Muscle layer of duodenum (tissue), 2 donors: ENCODE results near the gene AKIRIN1.
"Not testable (repeated sequence)": the region's sequence is repeated elsewhere in the genome, so short reads cannot be mapped to it uniquely, and the experiment has no call there.

Experiments
- H3K27ac ChIP-seq: one replicate; pipeline ENCODE4 v1.7.0; 2013; ENCODE audit warnings: mild to moderate bottlenecking, low read length
- H3K27me3 ChIP-seq: one replicate; pipeline ENCODE4 v1.7.0; 2013; ENCODE audit warnings: low read depth, mild to moderate bottlenecking, control low read depth, low read length
- H3K36me3 ChIP-seq, 2 donors: one replicate each; pipeline ENCODE4 v1.7.0; 2013; ENCODE audit warnings: low read length in 2 of 2, control low read depth in 1 of 2, mild to moderate bottlenecking in 1 of 2; ENCODE audit not compliant: insufficient read depth in 2 of 2, control insufficient read depth in 1 of 2
- H3K4me1 ChIP-seq, 2 donors: one replicate each; pipeline ENCODE4 v1.7.0; 2013; ENCODE audit warnings: low read length in 2 of 2, mild to moderate bottlenecking in 2 of 2, control low read depth in 1 of 2, moderate library complexity in 1 of 2; ENCODE audit not compliant: insufficient read depth in 2 of 2, control insufficient read depth in 1 of 2
- H3K4me3 ChIP-seq, 2 donors: one replicate each; pipeline ENCODE4 v1.7.0; 2013; ENCODE audit warnings: low read length in 2 of 2, low read depth in 1 of 2, mild to moderate bottlenecking in 1 of 2
- H3K9me3 ChIP-seq, 2 donors: one replicate each; pipeline ENCODE4 v1.7.0; 2013; ENCODE audit warnings: low read length in 2 of 2, control low read depth in 1 of 2, mild to moderate bottlenecking in 1 of 2; ENCODE audit not compliant: control insufficient read depth in 1 of 2
- donor health status: healthy.

Gene AKIRIN1

DNA sequence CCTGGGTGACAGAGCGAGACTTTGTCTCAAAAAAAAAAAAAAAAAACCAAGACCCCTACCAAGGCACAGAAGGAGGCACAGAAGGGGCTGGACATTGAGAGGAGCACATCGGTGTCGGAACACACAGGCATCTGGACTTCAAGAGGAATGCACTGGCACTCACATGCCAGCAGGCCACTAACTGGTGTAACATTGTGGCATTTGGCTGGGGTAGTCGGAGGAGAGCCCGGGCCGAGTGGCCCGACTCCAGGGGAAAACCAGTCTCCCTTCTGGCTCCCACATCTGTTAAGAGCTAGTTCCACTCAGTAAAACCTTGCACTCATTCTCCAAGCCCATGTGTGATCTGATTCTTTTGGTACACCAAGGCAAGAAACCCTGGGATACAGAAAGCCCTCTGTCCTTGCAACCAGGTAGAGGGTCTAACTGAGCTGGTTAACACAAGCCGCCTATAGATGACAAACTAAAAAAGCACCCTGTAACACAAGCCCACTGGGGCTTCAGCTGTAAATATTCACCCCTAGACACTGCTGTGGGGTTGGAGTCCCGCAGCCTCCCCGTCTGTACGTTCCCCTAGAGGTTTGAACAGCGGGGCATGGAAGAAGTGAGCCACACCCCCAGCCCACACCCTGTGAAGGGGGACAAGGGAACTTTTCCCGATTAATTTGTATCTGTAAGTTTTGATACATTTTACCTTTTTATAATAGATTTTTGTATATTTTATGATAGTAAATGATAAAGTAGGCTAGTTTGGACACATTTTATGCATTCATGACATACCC, 17.2 kb upstream of the AKIRIN1 start:
- Histone ChIP-seq H3K27me3 (no peaks in the 10 kb centered on the region), H3K9me3 (peaks cover 0 to 8% of the 10 kb centered on the region in 2 donors), H3K27ac (no peak overlapping the region), H3K4me1 (no peaks in the 10 kb centered on the region), H3K36me3 (no peaks in the 10 kb centered on the region), H3K4me3 (no peak overlapping the region)

DNA sequence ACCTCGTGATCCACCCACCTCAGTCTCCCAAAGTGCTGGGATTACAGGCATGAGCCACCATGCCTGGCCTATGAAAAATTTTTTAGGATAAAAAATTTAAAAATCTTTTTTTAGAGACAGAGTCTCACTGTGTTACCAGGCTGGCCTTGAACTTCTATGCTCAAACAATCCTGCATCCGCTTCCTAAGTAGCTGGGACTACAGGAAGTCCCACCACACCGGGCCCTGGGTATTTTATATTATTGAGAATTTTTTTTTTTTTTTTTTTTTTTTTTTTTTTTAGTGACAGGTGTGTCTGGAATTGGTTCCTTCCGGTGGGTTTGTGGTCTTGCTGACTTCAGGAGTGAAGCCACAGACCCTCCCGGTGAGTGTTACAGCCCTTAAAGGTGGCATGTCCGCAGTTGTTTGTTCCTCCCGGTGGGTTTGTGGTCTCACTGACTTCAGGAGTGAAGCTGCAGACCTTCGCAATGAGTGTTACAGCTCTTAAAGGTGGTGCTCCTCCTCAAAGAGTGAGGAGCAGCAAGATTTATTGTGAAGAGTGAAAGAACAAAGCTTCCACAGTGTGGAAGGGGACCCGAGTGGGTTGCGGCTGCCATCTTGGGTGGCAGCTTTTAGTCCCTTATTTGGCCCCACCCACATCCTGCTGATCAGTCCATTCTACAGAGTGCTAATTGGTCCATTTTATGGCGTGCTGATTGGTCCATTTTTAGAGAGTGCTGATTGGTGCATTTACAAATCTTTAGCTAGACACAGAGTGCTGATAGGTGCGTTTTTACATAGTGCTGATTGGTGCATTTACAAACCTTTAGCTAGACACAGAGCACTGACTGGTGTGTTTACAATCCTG, 13.5 kb upstream of the AKIRIN1 start:
- H3K27me3 ChIP-seq, H3K4me3 ChIP-seq, H3K4me1 ChIP-seq, H3K27ac ChIP-seq, H3K36me3 ChIP-seq, H3K9me3 ChIP-seq: not testable (repeated sequence)

DNA sequence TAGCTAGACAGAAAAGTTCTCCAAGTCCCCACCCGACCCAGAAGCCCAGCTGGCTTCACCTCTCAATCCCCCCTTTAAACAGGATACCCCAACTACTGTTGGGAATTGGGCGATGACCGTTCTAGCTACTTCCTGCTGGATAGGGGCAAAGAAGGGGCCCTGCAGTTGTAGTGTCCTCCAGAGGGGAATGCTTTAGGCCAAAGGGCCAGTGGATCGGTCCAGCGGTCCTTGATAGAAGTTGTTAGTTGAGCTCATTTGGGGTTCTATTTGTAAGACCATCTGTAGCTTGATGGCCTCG, 12.9 kb upstream of the AKIRIN1 start:
- H3K27me3 ChIP-seq, H3K9me3 ChIP-seq, H3K4me3 ChIP-seq, H3K27ac ChIP-seq, H3K4me1 ChIP-seq, H3K36me3 ChIP-seq: not testable (repeated sequence)

DNA sequence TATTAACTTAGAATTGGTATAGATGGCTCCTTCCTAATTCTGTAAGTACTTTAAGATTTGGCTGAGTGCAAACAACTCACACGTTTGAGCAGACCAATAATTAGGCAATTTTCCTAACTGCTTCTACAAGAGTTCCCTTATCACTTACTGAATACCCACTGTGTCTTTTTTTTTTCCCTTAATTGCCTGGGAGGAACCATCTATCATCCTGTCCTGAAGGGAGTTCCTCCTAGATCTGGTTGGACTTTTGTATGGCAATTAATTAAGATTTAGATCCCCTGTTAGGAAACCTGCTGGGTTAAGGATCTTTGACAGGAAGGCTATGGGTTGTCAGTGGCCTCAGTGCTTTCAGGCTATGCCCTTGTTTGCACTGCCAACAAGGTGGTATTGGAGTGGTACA, 11.7 kb upstream of the AKIRIN1 start:
- not testable (repeated sequence) for H3K9me3 ChIP-seq, H3K4me1 ChIP-seq, H3K36me3 ChIP-seq, H3K4me3 ChIP-seq, H3K27me3 ChIP-seq, H3K27ac ChIP-seq

DNA sequence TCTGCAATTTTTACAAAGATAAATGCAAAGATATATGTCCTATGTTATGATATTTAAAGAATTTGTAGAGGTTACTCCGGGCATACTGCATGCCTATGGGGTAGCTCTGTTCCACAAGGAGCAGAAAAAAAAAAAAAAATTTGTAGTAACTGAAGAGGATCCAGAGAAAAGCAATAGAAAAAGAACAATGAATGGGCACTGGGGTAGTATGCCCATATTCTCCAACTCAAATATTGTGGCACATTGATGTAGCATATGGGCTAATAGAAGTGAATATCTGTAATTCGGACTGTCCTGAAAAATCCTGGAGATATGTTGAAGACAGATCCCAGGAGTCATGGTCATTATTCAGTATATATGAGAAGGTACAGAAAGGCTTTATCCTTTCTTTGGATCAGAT, 1.1 kb upstream of the AKIRIN1 start:
- H3K4me3 ChIP-seq = no peak overlapping the region

DNA sequence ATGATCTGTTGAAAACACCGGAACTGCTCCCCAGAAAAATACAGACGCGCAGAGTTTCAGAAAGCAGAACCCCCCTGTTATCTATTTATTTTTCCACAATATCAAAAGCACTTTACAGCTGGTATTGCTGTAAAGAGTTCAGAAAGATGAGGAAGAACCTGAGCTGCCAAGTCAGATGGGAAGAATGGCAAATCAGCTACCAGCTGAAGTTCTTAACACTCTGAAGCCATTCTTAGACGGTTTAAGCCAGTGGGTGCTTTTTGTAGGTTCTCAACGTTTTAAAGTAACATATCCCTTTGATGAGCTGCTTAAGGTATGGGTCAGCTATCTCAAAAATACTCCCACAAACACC, 714 bp upstream of the AKIRIN1 start:
- no peaks in the 10 kb centered on the region for H3K27me3 ChIP-seq
- H3K9me3 ChIP-seq = no peaks in the 10 kb centered on the region
- peaks cover 10 to 18% of the 10 kb centered on the region in 2 donors for H3K4me1 ChIP-seq
- H3K4me3 ChIP-seq = peak overlapping the region; percentile 61 to 87
- H3K27ac ChIP-seq = peak overlapping the region; percentile 57
- peaks cover 3 to 4% of the 10 kb centered on the region in 2 donors for H3K36me3 ChIP-seq

More for the DNA sequence above, 1.1 kb upstream of the AKIRIN1 start:
- Histone ChIP-seq H3K36me3 (peaks cover 0 to under 1% of the 10 kb centered on the region in 2 donors), H3K27me3 (no peaks in the 10 kb centered on the region), H3K4me1 (peaks cover 10 to 18% of the 10 kb centered on the region in 2 donors), H3K9me3 (no peaks in the 10 kb centered on the region), H3K27ac (no peak overlapping the region)

DNA sequence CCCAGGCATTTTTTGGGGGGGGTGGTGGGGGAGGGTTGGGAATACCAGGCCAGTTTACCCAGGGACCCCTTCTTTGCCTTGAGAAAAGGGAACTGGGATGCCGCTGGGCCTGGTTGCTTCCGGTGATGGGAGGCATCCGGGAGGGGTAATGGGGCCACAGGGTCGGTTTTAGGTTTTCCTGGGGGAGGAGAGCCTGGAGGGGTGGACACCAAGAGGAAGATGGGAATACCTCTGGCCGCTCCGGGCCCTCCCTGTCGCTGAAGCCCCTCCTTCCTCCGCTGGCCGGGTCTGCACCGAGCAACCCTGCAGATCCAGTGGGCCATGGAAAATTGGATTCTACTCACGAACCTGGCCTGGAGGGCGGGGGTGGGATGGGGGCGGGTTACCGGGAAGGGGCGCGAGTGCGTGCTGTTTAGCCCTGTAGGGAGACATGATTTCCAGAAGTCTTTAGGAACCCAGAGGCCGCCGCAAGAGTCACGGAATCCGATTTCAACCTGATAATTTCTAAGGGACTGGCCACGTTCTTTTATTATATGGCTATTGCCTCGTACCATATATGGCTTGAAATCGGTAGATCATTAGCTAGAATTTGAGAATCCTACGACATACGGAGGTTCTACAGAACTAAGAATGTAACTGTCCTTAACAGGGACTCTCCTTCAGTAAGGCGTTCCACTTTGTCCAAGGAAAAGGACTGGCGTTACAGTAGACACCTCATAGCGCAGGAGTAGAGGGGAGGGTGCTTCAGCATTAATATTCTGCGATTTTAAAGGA, 749 bp downstream of the AKIRIN1 start:
- Histone ChIP-seq H3K36me3 (peaks cover 3 to 4% of the 10 kb centered on the region in 2 donors), H3K27me3 (no peaks in the 10 kb centered on the region), H3K9me3 (no peaks in the 10 kb centered on the region), H3K4me3 (peak overlapping the region; percentile 87), H3K27ac (peak overlapping the region; percentile 86), H3K4me1 (peaks cover 10 to 23% of the 10 kb centered on the region in 2 donors)

DNA sequence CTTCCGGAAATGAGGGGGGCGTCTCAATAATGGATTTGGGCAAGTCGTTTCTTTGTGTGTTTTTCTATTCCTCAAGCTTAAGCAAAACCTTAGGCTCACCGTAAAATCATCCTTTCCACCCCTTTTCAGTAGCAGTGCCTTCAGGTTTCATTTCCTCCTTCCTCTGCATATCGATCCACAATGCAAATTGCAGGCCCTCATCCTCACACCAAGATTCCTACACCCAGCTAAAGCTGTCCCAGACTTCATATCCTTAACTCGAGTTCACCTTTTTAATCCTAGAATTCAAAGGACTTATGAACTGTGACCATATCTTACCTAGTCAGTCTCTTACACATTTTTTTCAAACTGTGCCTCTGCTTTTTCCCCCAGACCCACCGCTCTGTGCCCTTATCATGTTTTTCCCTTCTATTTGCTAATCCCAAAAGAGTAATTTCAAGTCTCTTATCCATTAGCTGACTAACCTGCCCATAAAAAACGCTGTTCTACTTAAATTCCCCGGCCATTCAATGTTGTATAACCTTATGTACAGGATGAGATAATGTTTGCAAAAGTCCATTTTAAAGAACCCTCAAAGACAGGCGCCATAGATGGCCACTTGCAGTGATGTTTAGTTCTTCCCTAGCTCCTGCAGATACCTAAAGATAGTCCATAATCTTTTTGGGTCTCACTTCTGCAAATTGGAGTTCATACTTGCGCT, 1.5 kb downstream of the AKIRIN1 start:
- H3K4me3 ChIP-seq = peak overlapping the region; percentile 87
- peak overlapping the region; percentile 86 for H3K27ac ChIP-seq
- no peaks in the 10 kb centered on the region for H3K27me3 ChIP-seq
- no peaks in the 10 kb centered on the region for H3K9me3 ChIP-seq
- H3K36me3 ChIP-seq = peaks cover 3 to 4% of the 10 kb centered on the region in 2 donors
- peaks cover 10 to 29% of the 10 kb centered on the region in 2 donors for H3K4me1 ChIP-seq

DNA sequence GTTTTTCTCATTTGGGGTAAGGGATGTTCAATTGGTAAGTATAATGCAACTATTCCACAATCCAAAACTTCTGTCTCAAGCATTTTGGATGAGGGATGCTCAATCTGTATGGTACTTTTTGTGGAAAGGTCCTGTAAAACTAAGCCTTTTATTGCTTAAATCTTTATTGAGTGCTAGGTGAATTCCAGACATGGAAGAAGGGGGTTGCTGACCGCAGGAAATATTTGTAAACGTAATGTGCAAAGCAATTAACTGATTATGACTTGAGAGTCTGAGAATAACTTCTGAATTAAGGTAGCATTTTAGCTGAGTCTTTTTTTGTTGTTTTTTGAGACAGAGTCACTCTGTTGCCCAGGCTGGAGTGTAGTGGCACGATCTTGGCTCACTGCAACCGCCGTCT, 3.1 kb downstream of the AKIRIN1 start:
- H3K27me3 ChIP-seq = no peaks in the 10 kb centered on the region
- H3K9me3 ChIP-seq = no peaks in the 10 kb centered on the region
- no peak overlapping the region for H3K27ac ChIP-seq
- no peak overlapping the region for H3K4me3 ChIP-seq
- H3K36me3 ChIP-seq = peaks cover 8 to 17% of the 10 kb centered on the region in 2 donors
- H3K4me1 ChIP-seq = peaks cover 10 to 35% of the 10 kb centered on the region in 2 donors

DNA sequence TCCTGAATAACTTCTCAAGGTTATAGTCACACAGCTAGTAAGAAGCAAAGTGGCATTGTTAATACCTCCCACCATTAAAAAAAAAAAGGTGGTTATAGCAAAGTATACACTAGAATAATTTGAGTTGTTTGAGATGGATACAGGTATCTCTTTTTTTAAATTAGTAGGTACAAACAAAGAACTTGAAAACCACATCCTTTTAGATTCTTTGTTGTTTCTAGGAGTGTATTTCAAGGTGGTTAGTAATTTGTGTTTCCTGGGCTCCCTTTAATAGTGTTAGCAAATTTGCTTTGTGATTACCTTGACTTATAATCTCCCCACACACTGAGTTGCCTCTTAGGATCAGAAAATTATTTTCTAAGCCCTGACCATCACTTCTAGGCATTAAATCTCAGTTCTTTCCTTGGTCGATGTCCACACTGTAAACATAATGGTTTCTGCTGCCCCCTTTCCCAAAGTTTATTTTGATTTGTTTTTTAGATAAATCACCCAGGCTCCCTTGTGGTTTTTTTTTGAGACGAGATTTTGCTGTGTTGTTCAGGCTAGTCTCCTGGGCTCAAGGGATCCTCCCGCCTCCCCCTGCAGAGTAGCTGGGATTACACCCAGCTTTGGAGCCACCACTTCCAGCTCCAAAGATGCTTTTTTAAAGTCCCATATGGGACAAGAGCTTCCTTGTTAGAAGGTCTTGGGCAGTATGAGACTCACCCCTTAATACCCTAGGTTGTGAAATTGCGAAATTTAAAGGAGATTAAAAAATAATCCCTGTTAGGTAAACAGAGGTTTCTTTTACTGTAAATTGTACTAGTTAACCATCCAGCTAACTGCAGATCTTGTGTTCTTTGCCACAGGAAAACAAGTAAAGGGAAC, 6.2 kb downstream of the AKIRIN1 start:
- no peaks in the 10 kb centered on the region for H3K9me3 ChIP-seq
- peaks cover 17 to 42% of the 10 kb centered on the region in 2 donors for H3K36me3 ChIP-seq
- peaks cover 7 to 28% of the 10 kb centered on the region in 2 donors for H3K4me1 ChIP-seq
- peak overlapping the region; percentile 10 for H3K27ac ChIP-seq
- H3K27me3 ChIP-seq = no peaks in the 10 kb centered on the region
- H3K4me3 ChIP-seq = no peak overlapping the region
